Right renal cortex interstitium (tissue), 3 donors: ENCODE results near the gene ZCCHC8. TPM values are rescaled to one million over a fixed set of nuclear protein-coding genes. Genes with fewer than 3 reads are reported as not detected.

Experiments
- DNase-seq, 3 donors: peaks; one replicate each; pipeline ENCODE4 v3.0.0-alpha.2; 2013; ENCODE audit warnings: low read depth in 3 of 3, low spot score in 2 of 3
- polyA plus RNA-seq, 3 donors: library from polyadenylated mRNA; unstranded; fragments of 120-200 nt; gene quantifications; one replicate each; pipeline ENCODE4 v1.2.1, GENCODE V29; 2013; ENCODE audit not compliant: insufficient read length in 3 of 3

The ZCCHC8 gene
- 10 to 100 TPM; 34.3 to 36.8 (median 35.5) TPM for polyA plus RNA-seq

DNA sequence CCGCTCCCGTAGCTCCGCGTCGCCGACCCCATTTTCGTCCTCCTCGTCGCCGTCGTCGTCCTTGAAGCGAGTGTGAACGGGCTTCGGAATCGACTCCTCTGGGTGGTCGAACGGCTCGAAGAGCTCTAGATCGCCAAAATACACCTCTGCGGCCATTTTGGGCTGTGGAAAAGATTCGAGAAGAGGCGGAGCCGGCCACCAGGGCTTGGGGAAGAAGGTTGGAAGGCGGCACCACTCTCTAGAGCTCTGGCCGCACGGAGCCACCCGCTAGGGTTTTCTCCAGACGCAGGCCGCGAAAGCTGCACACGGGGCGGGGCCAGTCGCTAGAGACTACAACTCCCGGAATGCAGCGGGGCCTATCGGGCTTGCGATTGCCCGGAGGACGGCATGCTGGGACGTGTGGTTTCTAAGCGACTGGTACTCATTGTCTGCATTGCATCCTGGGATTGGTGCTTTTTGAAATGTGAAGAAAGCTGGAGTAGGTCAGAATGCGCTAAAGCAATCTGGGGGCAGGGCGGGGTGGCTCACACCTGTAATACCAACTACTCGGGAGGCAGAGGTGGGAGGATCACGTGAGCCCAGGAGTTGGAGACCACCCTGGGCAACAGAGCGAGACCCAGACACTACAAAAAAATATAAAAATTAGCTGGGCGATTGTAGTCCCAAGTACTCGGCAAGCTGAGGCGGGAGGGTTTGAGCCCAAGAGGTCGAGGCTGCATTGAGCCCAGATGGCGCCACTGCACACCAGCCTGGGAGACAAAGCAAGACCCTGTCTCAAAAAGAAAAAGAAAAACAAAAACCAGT is at the start of gene ZCCHC8:
Gene ZCCHC8, minus strand, starts transcription at position 248 of the 804 bp plus-strand sequence. Its CDS starts 92 bp downstream, at position 156.
- peak; percentile 89 to 96 (median 91) for DNase-seq

DNA sequence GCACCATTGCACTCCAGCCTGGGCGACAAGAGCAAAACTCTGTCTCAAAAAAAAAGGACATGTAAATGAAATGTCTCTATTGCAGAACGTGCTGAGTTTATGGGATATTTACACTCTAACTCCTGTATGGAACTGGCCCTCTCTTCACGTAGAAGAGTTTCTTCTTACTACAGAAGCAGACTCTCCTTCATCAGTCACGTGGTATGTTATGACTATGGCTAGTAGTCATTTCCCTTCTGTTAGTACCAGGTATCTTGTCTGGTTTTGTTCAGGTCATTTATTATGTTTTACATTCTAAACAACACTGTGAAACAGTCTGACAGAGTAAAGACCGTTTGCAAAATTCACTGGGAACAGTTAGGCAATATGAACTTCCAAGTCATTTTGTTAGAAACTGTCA is 46.6 kb upstream of the ZCCHC8 start:
- DNase-seq = no peak

DNA sequence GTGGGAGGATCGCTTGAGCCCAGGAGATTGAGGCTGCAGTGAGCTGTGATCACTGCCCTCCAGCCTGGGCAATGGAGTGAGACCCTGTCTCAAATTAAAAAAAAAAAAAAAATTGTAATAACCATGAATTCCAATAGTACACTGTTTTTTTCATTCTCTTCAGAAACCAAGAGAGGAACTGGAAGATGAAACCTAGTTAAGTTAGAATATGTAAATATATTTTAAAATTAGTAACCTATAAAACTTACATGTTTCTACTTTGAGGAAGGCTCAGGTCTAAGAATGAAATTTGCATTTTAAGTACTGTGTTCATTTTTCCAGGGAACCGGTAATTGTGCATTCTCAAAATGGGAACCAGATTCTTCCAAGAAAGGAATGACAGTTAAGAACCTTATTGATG is 45.1 kb upstream of the ZCCHC8 start:
- DNase-seq = no peak

DNA sequence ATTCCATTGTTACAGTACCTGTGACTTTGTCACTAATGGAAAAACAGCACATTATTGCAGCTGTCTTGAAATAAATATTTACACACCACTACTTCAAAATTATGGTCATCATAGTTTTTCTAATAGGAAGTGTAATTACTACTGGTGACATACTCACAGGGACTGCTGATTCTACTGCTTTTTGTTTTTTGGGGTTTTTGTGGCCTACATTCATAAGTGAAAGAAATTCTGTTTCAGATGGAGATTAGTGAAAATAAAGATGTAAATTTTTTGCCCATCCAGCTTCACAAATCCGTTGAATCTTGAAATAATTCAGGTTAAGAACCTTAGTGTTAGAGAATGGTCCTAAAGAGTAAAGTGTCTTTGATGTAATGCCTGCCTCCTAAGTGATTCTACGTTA is 43.8 kb upstream of the ZCCHC8 start:
- no peak for DNase-seq

DNA sequence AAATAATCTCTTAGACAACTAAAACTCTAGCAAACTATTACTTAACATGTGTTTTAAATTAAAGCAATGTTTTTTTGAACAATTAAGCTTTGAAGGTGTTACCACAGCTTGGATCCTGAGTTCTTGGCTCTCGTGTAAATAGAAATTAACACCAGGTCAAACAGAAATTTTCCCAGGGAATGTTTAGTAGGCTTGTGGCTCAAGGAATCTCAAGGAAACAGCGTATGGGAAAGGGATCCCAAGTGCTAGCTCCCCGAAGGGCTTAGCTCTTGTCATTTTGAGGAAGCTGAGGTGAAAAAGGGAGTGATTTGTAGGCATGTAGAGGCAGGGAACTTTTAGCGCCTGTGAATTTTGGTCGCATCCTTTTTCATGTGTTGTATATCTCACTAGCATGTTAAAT is 37.8 kb upstream of the ZCCHC8 start:
- no peak for DNase-seq

DNA sequence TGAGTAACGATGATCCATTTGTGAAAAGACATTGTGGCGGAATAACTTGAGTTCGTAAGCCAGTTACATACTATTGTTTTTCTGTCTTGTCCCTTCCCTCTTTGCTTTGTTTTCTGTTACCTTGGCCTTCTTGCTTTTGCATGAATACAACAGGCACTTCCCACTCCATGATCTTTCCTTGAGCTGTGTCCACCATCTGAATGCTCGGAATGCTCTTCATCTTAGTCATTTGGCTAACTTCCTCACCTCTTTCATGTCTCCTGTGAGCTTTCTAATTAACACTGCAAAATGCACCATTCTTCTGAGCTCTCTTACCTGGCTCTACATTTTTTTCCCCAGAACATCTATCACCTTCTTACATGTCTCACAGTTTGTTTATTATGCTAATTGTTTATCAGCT is 36.3 kb upstream of the ZCCHC8 start:
- DNase-seq = no peak

DNA sequence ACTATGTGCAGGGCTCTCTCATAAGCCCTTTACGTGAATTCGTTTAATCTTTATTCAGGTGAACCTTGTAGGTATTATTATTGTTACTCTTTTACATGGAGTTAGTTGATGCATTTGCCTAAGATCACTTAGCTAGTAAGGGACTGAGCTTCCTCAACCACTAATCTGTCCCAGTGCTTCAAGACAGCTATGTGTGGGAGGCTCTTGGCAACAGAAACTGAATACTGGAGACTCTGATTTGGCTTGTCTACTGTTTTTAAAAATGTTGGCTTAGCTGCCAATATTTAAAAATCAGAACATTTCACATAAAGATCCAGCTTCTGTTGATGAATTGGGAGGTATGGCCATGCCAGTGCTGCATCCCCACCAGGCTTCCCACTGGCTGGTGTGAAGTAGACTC is 33.1 kb upstream of the ZCCHC8 start:
- no peak for DNase-seq

DNA sequence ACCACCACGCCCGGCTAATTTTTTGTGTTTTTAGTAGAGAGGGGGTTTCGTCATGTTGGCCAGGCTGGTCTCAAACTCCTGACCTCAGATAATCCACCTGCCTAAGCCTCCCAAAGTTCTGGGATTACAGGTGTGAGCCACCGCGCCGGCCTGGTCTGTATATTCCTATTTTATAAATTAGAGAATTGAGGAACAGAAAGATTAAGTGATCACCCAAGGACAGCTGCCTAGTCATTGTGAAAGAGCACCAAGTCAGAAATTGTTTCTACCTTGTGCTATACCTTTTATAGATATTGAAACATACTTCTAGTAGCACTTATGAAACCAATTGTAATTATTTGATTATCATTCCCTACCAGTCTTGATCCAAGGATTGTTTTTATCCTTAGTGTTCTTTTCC is 28.3 kb upstream of the ZCCHC8 start:
- no peak for DNase-seq

DNA sequence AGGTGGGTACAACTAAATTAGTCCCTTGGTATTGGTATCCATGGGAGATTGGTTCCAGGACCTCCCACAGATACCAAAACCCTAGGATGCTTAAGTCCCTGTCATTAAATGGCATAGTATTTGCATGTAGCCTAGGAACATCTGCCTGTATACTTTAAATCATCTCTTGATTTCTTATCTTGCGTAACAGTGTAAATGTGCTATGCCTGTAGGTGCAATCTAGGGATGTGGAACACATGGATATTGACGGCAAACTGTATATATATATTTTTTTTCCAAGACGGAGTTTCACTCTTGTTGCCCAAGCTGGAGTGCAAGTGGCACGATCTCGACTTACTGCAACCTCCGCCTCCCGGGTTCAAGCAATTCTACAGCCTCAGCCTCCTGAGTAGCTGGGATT is 27.9 kb upstream of the ZCCHC8 start:
- DNase-seq = no peak

DNA sequence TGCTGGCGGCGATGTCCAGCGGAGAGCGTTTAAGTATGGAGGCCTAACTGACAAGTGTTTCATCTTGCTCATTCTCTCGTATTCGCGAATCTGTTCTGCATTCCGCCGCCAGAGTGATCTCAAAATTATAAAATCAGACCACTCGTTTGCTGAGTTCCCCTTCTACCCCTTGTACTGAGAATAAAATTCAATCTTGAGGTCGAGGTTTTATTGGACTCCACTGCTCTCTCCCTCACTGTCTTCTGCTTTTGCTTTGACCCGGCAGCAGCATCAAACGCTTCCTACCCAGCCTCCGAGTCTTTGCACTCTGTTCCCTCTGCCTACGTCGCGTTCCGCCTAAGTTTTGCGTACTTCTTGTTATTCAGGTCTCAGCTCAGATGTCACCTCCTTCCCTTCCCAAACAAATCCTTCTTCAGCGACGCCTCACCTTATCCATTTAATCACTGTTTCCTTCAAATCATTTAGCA is 26.8 kb upstream of the ZCCHC8 start:
- DNase-seq = no peak

DNA sequence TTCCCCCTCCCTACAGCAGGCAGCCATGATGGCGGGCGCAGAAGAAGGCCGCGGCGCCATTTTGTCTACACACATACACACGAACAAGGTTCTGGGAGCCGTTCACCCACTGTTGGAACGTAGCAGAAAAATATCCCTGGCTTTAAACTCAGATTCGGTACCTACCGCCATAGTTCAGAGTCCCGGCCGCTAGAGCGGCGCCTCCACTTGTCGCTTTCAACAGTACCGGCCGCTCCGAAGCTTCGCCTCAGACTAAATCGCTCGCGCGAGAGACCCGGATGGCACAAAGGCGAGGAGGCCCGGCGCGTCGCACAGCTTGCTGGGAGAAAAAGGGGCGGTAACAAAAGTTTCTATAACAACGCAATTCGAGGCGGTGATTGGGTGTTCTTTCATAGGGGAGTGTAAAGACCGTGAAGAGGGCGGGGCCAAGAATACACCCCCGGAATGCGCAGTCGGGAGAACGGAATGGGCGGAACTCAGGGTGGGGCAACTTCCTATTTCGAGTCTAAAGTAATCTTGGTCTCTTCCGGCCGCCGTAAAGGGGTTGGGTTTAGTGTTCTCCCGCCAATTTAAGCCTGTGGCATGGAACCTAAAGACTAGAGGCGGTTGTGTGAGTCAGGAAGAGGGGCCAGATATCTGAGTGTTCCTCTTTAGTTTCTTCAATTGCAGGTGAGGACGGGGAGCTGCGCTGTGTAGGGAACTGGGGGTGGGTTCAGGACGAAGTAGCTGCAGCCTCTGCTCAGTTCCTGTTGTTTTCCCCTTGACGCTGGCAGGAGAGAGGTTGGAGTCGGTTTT is 26.1 kb upstream of the ZCCHC8 start, which contains the start of the genes KNTC1 and RSRC2:
Gene KNTC1, plus strand, starts transcription at position 567 of the 795 bp plus-strand sequence. CDS start 2,815 bp downstream, outside the sequence.
Gene RSRC2, minus strand, starts transcription at position 254 of the 795 bp plus-strand sequence. Its CDS starts 83 bp downstream, at position 171.
- DNase-seq = peak; percentile 99 to 100 (median 99)

DNA sequence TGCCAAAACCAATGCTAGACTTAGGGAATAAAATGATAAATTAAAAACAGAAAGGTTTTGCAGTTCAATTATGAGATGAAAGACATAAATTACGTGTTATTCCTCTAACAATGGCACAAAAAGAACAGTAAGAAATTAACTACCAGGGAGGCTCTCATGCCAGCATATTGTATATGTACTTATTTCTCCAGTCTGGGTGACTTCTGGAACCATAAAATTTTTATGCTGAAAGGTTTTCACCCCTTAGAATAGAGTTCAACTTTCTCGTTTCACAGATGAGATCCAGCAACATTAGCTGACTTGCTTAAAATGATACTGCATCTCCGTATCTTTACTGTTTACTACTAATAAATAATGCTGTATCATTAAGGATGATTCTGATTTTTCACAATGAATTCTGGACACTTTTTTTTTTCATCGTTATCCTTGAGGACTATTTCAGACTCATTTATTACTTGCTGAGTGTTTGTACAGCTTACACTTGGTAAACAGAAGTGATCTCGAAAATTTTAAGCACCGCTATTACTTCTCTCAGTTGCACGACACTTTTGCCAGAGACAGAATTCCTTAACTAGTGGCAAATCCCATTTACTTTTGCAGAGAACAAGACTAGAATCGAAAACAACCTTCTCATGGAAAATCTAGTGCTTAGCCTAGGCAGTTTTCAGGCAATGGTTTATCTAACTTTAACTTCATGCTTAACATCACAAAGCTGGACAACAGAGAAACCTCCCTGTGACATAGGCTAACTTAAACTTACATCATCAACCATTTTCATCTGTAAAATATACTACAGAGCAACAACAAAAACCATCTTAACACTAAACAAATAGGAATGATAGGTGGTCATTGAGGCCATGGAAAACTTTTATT is 23.4 kb upstream of the ZCCHC8 start:
- DNase-seq = no peak

DNA sequence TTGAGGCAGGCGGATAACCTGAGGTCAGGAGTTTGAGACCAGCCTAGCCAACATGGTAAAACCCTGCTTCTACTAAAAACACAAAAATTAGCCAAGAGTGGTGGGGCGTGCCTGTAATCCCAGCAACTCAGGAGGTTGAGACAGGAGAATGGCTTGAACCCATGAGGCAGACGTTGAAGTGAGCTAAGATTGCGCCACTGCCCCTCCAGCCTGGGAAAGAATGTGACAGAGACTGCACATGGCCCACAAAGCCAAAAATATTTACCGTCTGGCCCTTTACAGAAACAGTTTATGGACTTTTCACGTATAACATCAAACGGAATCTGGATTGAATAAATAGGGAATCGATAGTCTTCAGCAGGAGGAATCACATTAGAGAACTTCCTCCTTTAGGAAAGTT is 22.5 kb upstream of the ZCCHC8 start:
- no peak for DNase-seq

DNA sequence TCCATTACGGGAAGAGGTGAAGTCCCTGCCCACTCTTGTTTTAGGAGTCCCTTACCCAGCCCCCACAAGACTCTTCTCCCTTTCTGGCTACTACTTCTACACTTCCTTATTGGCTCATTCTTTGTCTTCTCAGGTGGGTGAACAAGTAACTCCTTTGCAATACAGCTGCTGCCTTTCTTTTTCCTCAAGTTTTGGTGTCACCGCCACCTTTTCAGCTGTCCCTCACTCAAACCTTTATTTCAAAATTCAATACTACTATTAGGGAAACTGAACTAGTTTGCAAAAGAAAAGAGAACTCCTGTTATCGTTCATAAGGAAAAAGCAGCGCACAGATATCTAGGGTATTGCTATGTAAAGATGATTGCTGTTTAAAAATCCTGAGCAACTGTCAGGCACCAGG is 19.9 kb upstream of the ZCCHC8 start:
- no peak for DNase-seq

DNA sequence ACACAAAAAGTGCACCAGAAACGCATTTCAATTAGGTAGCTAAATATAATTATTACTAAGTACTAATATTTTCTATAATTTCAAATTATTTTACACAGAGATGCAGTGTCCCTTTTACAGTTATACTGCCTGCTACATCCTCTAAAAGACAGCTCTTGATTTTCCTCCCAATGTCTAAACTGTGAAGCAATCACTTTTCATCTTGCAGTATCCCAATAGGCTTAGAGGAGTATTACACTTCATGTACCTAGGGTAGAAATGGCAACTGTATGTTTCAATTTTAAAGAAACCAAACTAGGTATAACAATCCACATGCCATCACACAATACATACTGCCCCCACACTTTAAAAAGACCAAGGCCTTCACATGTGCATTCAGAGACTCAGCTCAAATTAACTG is 18.7 kb upstream of the ZCCHC8 start:
- DNase-seq = no peak

DNA sequence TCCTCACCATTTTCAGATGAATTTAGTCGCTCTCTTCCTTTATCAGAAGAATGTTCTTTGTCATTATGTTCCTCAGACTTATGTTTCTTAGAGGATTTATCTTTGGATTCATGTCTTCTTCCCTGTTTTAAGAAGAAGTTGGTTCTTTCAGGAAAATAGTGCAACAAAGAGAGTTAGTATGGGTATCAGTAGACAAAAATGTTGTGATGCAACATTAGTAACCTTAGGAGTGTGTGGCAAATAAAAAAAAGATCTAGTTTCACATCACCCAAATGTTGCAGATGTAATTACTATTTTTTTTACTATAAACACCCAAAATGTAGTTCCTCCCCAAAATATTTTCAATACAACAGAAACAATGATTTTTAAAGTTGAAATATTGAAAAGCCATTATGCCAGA is 18.2 kb upstream of the ZCCHC8 start:
- no peak for DNase-seq

DNA sequence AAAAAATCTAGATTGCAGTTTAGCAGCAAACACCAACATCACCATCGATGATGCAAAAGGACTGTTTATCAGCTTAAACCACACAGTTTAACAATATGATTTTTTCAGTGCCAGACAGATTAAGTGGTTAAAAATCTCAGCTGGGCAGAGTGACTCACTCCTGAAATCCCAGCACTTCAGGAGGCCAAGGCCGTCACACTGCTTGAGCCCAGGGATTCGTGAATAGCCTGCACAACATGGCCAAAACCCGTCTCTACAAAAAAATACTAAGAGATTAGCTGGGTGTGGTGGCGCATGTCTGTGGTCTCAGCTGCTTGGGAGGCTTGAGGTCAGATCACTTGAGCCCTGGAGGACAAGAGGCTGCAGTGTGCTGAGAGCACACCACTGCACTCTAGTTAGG is 17.1 kb upstream of the ZCCHC8 start:
- no peak for DNase-seq

DNA sequence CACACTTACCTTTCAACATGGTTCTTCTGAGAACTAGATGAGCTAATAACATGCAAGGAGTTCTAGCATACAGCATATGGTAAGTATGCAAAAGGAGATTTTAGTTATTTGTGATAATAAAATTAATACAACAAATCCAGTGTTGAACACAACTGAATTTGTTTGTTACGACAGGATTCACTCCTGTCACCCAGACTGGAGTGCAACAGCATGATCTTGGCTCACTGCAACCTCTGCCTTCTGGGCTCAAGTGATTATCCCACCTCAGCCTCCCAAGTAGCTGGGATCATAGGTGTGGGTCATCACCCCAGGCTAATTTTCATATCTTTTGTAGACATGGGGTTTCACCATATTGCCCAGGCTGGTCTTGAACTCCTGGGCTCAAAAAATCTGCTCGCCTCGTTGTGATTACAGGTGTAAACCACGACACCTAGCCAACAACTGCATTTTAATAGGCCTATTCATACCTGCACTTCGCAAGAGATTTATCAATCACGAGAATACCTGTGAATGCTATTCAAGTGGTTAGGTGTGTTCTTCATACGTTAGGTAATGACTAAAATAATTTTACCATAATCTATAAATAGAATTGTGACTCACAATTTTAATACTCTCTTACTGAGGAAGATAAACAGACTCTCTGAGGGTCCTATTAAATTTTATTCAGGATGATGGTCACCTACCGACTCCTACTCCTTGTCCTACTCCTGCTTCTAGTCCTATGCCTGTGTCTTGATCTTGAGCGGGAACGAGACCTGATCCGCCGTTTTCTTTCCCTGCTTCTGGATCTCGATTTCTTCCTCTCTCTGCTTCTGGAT is 16.0 kb upstream of the ZCCHC8 start:
- no peak for DNase-seq

DNA sequence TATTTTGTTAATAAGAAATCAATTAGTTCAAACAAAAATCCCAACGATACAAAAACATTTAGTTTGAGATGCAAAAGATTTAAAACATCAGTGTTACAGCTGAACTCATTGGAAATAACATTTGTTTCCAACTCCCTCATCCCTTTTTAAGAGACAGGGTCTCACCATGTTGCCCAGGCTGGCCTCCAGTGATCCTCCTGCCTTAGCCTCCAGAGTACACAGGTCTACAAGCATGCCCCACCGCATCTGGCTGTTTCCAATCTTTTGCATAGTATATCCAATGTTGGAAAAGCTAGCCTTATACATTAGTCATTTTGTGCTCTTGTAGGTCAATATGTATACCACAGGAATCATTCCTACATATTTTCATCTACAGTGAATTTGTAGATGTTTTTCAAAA is 14.5 kb upstream of the ZCCHC8 start:
- DNase-seq = no peak

DNA sequence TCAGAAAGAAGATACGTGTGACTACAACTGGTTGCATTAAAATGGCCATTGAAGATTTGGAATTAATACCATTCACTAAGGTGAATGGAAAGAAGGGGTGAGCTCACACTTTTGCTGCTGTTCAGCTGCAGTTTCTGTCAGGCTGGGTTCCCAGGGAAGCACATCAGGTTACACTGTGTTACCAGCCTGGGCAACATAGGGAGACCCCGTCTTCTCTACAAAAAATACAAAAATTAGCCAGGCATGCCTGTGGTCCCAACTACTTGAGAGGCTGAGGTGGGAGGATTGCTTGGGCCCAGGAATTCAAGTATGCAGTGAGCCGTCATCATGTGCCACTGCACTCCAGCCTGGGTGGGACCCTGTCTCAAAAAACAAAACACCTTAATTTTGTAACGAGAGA is 12.9 kb upstream of the ZCCHC8 start:
- DNase-seq = no peak
